ENCODE measurements around the gene PXMP4.

GRCh38 chr20:33716498-33716897 is 3.6 kb downstream of the PXMP4 start:
- no peak for TF ChIP-seq CTCF (IDR thresholded peaks at IDR 0.05)
- no peak for TF ChIP-seq POLR2A (IDR thresholded peaks at IDR 0.05)

All from adrenal gland (tissue), 5 donors.